ENCODE results near the gene ANKRD34A. TPM values are rescaled to one million over a fixed set of nuclear protein-coding genes. Genes with fewer than 3 reads are reported as not detected.

ANKRD34A gene
- total RNA-seq, 3 donors from 2014 or later = 0.14 to 0.63 (median 0.41) TPM

DNA sequence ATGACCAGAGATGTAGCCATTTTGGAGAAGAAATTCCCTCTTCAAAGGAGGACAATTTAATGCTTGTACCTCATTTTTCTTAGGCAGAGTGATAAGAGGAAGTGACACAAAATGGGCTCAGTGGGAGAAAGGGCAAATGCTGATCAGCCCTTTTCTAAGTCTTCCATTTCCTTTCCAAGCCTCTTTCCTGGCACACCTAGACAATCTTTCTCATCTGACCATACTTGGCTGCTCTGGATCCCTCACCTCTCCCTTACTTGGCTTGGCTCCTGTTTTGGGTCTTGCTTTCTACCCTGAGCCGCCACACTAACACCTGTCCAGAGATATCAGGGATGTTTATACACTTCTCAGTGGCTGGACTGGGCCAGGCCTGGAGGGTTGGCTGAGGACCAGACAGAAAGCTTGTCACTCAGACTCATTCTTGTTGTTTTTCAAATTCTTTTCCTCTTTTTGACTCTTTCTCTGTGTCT is 18.9 kb upstream of the ANKRD34A start:
- H3K4me3 ChIP-seq = no peak overlapping the region
- DNase-seq (peak in 1 of 3 donors; percentile 69), ATAC-seq (peak; percentile 5)
- intact Hi-C loops (cut with DNase I, micrococcal nuclease) = no loop called here
- H3K36me3 ChIP-seq (ENCODE audit: low read depth) = no peaks in the 10 kb centered on the region
- peaks cover 68% of the 10 kb centered on the region for H3K4me1 ChIP-seq (ENCODE audit: low read depth)
- H3K9me3 ChIP-seq = no peaks in the 10 kb centered on the region
- TF ChIP-seq, protein P1, sequence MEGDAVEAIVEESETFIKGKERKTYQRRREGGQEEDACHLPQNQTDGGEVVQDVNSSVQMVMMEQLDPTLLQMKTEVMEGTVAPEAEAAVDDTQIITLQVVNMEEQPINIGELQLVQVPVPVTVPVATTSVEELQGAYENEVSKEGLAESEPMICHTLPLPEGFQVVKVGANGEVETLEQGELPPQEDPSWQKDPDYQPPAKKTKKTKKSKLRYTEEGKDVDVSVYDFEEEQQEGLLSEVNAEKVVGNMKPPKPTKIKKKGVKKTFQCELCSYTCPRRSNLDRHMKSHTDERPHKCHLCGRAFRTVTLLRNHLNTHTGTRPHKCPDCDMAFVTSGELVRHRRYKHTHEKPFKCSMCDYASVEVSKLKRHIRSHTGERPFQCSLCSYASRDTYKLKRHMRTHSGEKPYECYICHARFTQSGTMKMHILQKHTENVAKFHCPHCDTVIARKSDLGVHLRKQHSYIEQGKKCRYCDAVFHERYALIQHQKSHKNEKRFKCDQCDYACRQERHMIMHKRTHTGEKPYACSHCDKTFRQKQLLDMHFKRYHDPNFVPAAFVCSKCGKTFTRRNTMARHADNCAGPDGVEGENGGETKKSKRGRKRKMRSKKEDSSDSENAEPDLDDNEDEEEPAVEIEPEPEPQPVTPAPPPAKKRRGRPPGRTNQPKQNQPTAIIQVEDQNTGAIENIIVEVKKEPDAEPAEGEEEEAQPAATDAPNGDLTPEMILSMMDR (IDR thresholded peaks at IDR 0.05) = no peak

DNA sequence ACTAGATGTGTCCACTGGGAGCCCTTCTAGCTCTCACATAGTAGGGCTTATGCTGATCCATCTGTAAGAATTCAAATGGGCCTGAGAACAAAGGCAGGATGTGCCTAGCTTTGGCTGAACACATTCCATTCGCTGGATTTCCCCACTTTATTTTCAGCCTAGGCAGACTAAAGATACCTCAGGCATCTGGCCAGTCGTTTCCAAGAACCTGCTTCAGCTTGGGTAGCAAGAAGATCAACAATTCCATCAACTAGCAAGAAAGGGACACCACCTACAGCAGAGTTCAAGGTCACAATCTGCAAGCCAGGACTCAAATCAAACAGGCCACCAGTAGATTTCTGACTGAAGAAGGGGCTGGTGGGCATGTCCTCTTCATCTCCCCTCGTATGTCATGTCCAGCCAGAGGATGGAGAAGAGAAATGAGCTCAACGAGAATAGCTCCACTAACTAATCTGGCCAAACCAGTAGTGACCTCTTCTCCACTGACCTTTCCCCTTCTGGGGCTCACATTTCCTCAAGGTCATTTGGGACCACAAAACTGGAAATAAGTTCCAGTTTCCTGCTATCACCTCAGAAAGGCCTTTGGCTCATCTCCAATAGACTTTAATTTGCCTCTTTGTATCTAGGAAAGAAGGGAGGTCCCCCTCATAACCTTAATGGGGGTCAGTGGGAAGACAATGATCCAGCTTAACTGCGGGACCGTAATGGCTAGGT is 17.8 kb upstream of the ANKRD34A start:
- Histone ChIP-seq H3K36me3 (ENCODE audit: low read depth) (no peaks in the 10 kb centered on the region), H3K4me3 (no peak overlapping the region), H3K9me3 (no peaks in the 10 kb centered on the region), H3K4me1 (ENCODE audit: low read depth) (peaks cover 79% of the 10 kb centered on the region)
- ATAC-seq = no peak
- no peak for DNase-seq
- intact Hi-C loops (cut with DNase I, micrococcal nuclease) = no loop called here
- TF ChIP-seq, protein P1 (IDR thresholded peaks at IDR 0.05) = no peak

DNA sequence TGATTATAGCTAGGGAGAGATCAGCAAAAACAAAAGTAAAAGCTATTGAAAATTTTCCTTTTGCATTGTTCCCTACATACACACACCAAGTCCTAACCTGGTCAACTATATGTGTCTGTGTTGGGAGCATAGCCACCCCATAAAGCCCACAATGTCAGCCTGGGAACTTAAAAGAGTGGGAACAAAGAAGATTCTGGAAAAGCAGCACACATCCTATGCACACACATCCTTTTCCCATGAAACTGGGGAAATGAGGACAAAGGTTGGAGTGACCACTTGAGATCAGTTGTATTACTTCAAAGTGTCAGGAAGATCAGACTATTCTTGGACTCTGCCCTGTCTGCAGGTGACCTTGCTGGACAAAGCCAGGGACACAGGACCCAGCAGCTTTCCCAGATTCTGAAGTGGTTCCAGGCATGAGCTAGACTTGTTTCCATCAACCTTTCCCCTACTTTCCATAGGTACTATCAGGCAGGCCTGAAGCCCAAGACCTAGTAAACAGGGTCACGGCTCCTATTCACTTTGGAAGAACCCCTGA is 16.2 kb upstream of the ANKRD34A start:
- ATAC-seq (no peak), DNase-seq (no peak)
- TF ChIP-seq, protein P1 (IDR thresholded peaks at IDR 0.05) = no peak
- H3K4me3 ChIP-seq = no peak overlapping the region
- H3K4me1 ChIP-seq (ENCODE audit: low read depth) = peaks cover 68% of the 10 kb centered on the region
- H3K36me3 ChIP-seq (ENCODE audit: low read depth) = no peaks in the 10 kb centered on the region
- no peaks in the 10 kb centered on the region for H3K9me3 ChIP-seq
- intact Hi-C loops (cut with DNase I, micrococcal nuclease) = no loop called here

DNA sequence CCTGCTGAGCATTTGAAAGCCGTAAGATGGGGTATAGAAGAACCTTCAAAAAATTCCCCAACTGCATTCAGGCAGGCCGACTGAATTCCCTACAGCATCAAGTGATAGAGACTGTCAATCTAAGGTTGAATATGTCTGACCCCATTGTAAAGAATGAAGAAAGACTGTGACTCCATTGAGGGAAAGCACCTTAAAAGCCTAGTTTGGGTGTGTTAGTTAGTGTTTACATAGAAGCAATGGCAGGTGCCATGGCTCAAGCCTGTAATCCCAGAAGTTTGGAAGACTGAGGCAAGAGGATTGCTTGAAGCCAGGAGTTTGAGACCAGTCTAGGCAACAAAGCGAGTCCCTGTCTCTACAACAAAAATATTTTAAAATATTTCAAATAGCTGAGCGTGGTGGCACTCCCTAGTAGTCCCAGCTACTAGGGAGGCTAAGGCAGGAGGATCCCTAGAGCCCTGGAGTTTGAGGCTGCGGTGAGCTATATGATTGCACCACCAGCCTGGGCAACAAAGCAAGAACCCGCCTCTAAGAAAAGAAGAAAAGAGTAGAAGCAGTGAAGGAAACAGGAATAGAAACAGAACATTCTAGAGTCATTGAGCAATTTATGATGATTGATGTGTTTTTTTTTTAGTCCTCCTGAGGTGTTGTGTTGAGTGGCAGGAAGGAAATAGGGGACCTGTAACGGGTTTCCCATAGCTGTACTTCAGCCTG is 15.5 kb upstream of the ANKRD34A start:
- intact Hi-C loops (cut with DNase I, micrococcal nuclease) = no loop called here
- TF ChIP-seq, protein P1 (IDR thresholded peaks at IDR 0.05) = no peak
- DNase-seq (no peak), ATAC-seq (peak; percentile 28)
- H3K9me3 ChIP-seq = no peaks in the 10 kb centered on the region
- no peaks in the 10 kb centered on the region for H3K36me3 ChIP-seq (ENCODE audit: low read depth)
- peaks cover 62% of the 10 kb centered on the region for H3K4me1 ChIP-seq (ENCODE audit: low read depth)
- peak overlapping the region; percentile 0 for H3K4me3 ChIP-seq

DNA sequence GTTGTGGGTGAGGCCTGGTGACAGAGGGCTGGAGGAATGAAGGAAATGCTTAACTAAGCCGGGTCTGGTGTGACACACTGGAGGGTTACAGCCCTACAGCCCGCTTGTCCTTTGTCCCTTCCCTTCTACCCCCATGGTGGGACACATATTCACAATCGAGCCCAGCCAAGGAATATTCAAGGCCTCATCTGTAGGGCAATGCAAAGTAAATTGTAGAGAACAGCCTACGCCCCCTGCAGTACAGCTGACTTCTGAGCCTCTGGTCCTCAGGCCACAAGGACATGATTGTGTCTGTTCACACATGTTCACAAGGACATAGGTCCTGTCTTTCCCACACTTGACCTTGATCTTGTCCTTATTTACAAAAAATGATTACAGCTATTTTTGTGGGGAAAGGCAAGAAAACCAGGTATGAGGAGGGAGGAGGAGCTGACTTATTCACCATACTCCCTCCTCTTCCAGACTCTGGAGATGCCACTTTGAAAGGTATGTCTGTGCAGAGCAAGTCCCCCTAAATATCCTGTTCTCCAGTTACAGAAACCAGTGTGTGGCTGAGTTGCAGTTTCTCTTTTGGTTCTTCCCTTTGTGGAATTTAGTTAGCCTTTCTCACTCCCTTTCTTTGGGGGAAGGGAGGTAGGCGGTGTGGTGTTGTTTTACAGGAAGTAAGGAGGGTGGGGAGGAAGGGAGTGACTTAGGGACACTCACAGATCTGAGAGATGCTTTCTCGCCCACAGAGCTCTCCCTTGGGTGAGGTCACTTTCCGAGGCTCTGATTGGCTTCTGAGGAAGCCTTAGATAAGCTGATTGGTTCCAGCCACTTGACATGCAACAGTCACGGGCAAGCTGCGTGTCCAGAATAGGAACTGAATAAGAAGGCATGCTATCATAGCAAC is 14.7 kb upstream of the ANKRD34A start:
- intact Hi-C loops (cut with DNase I, micrococcal nuclease) = no loop called here
- TF ChIP-seq, protein P1 (IDR thresholded peaks at IDR 0.05) = no peak
- peak overlapping the region; percentile 0 for H3K4me3 ChIP-seq

More for the DNA sequence above, 14.7 kb upstream of the ANKRD34A start:
- Histone ChIP-seq H3K36me3 (ENCODE audit: low read depth) (no peaks in the 10 kb centered on the region), H3K9me3 (no peaks in the 10 kb centered on the region), H3K4me1 (ENCODE audit: low read depth) (peaks cover 55% of the 10 kb centered on the region)
- ATAC-seq = peak; percentile 89
- peak; percentile 82 to 96 (median 90) for DNase-seq
